Activated CD8-positive, alpha-beta T cell treated with anti-CD3 and anti-CD28 coated beads for 36 hours (primary cell): ENCODE data around the gene BCL11B. TPM values are rescaled to one million over a fixed set of nuclear protein-coding genes. Genes with fewer than 3 reads are reported as not detected.

Experiments used
- ATAC-seq: fragments of 200-7000 bp; cut with Tn5 transposase; one replicate; pipeline ENCODE4 v1.10.0; 2021; ENCODE audit warnings: mild to moderate bottlenecking, moderate library complexity
- CTCF ChIA-PET: fragments of 350-600 bp; sonication (Branson Sonifier 250); formaldehyde crosslinking; loops from one replicate; lab custom pipeline; 2021; ENCODE audit warnings: antibody characterized with exemption; lab: Charles Lee
- POLR2A ChIA-PET: fragments of 350-600 bp; sonication (Branson Sonifier 250); formaldehyde crosslinking; loops from one replicate; lab custom pipeline; 2021; ENCODE audit warnings: antibody characterized with exemption; lab: Charles Lee
- DNase-seq: peaks from one replicate; pipeline ENCODE4 v3.0.0-alpha.2; 2020
- H3K27ac Mint-ChIP-seq: one replicate; pipeline ENCODE4 v1.8.0; 2021; ENCODE audit warnings: mild to moderate bottlenecking, mixed read lengths
- H3K27me3 Mint-ChIP-seq: one replicate; pipeline ENCODE4 v1.8.0; 2021; ENCODE audit warnings: mixed read lengths
- H3K36me3 Mint-ChIP-seq: one replicate; pipeline ENCODE4 v1.8.0; 2021; ENCODE audit warnings: low read depth, mixed read lengths
- H3K4me1 Mint-ChIP-seq: one replicate; pipeline ENCODE4 v1.8.0; 2021; ENCODE audit warnings: low read depth, mixed read lengths
- H3K4me3 Mint-ChIP-seq: one replicate; pipeline ENCODE4 v1.8.0; 2021; ENCODE audit warnings: mild to moderate bottlenecking, moderate library complexity, mixed read lengths
- H3K9me3 Mint-ChIP-seq: one replicate; pipeline ENCODE4 v1.8.0; 2021; ENCODE audit warnings: mixed read lengths
- CTCF ChIP-seq: fragments of 200-600 bp; IDR thresholded peaks from one replicate; pipeline ENCODE4 v1.8.0; 2022; ENCODE audit warnings: antibody characterized with exemption, mild to moderate bottlenecking
- intact Hi-C: fragments of 100-400 bp; cut with micrococcal nuclease; formaldehyde crosslinking; loops from one replicate; pipeline ENCODE4 v1.10.0; 2022
- total RNA-seq, 2 experiments: library from RNA; stranded (reverse); gene quantifications; one replicate each; pipeline ENCODE4 v1.2.3, GENCODE V29; 2021

The BCL11B gene
- total RNA-seq, 2 experiments from 2014 or later: 48.5 to 53.0 TPM

GRCh38 chr14:99287269-99287942, 15.4 kb upstream of the BCL11B start:
- CTCF ChIA-PET: interaction anchor here (0.8 to 2.2 kb wide), 10 partner anchors 9 to 128 kb away, joined by 3 to 6 read pairs (median 4); partner anchors contain the start of gene BCL11B
- peak; percentile 60 for DNase-seq
- no peak for TF ChIP-seq CTCF
- Mint-ChIP-seq H3K36me3 (no peaks in the 10 kb centered on the region), H3K4me3 (peak overlapping the region; percentile 62), H3K4me1 (peaks cover 13% of the 10 kb centered on the region), H3K27me3 (no peaks in the 10 kb centered on the region), H3K9me3 (no peaks in the 10 kb centered on the region), H3K27ac (peak overlapping the region; percentile 73)
- peak; percentile 93 for ATAC-seq
- intact Hi-C loops: no loop called here
- POLR2A ChIA-PET: interaction anchor here (0.6 to 1.5 kb wide), 2 partner anchors 9 to 39 kb away, joined by 3 to 5 read pairs; no protein-coding TSS in a partner anchor

- ATAC-seq (no peak), DNase-seq (no peak)
- Mint-ChIP-seq H3K36me3 (no peaks in the 10 kb centered on the region), H3K27ac (peak overlapping the region; percentile 73), H3K4me1 (peaks cover 13% of the 10 kb centered on the region), H3K9me3 (no peaks in the 10 kb centered on the region), H3K27me3 (no peaks in the 10 kb centered on the region), H3K4me3 (peak overlapping the region; percentile 62)
- POLR2A ChIA-PET: interaction anchor here (1.5 kb wide), 1 partner anchor 8 kb away, joined by 5 read pairs; no protein-coding TSS in a partner anchor
- TF ChIP-seq CTCF: no peak
- intact Hi-C loops: no loop called here
- CTCF ChIA-PET: interaction anchor here (0.8 to 2.2 kb wide), 12 partner anchors 9 to 129 kb away, joined by 3 to 6 read pairs (median 3); partner anchors contain the start of gene BCL11B
Measured at GRCh38 chr14:99286761-99287160, 14.8 kb upstream of the BCL11B start.

DNA sequence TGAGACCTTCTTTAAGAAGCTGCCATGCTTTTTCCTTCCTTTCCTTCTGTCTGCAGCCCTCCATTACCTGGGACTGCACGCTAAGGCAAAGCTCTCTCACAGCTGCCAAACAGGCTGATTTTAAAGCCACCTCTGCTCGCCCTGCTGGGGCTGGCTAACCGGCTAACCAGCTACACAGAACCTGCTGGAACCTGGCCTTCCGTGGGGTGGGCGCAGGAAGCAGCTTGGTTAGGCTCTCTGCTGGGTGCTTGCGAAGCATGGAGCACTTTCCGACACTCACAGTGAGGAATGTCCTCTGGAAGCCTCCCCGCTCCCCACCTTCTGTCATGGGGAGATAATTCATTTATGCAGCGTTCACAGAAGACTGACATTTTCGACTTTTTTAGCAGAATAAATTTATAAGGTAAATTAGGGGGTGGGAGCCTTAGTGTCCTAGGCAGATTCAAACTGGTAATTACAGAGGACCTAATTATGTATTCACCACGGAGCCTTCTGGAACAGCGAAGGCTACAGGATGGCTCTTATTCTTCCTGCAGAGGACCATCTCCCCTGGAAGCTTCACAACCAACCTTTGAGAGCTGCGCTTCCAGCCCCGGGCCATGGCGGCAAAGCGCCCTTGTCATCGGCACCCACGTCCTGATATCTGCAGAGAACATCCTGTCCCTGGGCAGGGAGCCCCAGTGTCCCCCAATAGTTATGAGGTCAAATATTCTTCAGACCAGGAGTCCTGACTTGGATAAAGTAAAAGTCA, 12.4 kb upstream of the BCL11B start:
- ChIA-PET POLR2A (interaction anchor here (1.1 kb wide), 1 partner anchor 12 kb away, joined by 3 read pairs; the partner anchor contains the start of gene BCL11B), CTCF (no interaction called here)
- DNase-seq (no peak), ATAC-seq (no peak)
- Mint-ChIP-seq H3K4me3 (no peak overlapping the region), H3K27ac (no peak overlapping the region), H3K9me3 (no peaks in the 10 kb centered on the region), H3K4me1 (peaks cover 23% of the 10 kb centered on the region), H3K36me3 (no peaks in the 10 kb centered on the region), H3K27me3 (no peaks in the 10 kb centered on the region)
- no peak for TF ChIP-seq CTCF
- intact Hi-C loops: no loop called here

- no peak overlapping the region for H3K4me3 Mint-ChIP-seq
- H3K4me1 Mint-ChIP-seq: peaks cover 28% of the 10 kb centered on the region
- H3K36me3 Mint-ChIP-seq: no peaks in the 10 kb centered on the region
- ATAC-seq: no peak
- DNase-seq: no peak
- no peak for TF ChIP-seq CTCF
- ChIA-PET POLR2A (no interaction called here), CTCF (interaction anchor here (1.4 kb wide), 2 partner anchors 8 to 38 kb away, joined by 3 read pairs; no protein-coding TSS in a partner anchor)
- no peaks in the 10 kb centered on the region for H3K9me3 Mint-ChIP-seq
- intact Hi-C loops: no loop called here
- H3K27me3 Mint-ChIP-seq: no peaks in the 10 kb centered on the region
- H3K27ac Mint-ChIP-seq: no peak overlapping the region
Measured at GRCh38 chr14:99282261-99283050, 10.5 kb upstream of the BCL11B start.
